ENCODE data around the gene APEX1. TPM values are rescaled to one million over a fixed set of nuclear protein-coding genes. Genes with fewer than 3 reads are reported as not detected.

APEX1 gene
- total RNA-seq, 2 donors from 2014 or later, result 113 to 178 TPM

- 80% methylated on average over 5 of the region's 5 CpGs for WGBS
- Histone ChIP-seq H3K36me3 (no peaks in the 10 kb centered on the region), H3K27ac (no peak overlapping the region), H3K27me3 (replicated peaks; ENCODE audit: insufficient read depth) (no peaks in the 10 kb centered on the region), H3K4me3 (no peak overlapping the region), H3K9me3 (no peaks in the 10 kb centered on the region), H3K4me1 (replicated peaks) (no peaks in the 10 kb centered on the region)
- intact Hi-C loops (cut with DNase I), result no loop called here
- no peak for DNase-seq (ENCODE audit: low spot score)
- no peak for TF ChIP-seq CTCF (IDR thresholded peaks at IDR 0.05)
- TF ChIP-seq POLR2AphosphoS5 (IDR thresholded peaks at IDR 0.05), result no peak
- no peak for TF ChIP-seq POLR2A (IDR thresholded peaks at IDR 0.05)
Observed at GRCh38 chr14:20428010-20428365, 27.0 kb upstream of the APEX1 start.

DNA sequence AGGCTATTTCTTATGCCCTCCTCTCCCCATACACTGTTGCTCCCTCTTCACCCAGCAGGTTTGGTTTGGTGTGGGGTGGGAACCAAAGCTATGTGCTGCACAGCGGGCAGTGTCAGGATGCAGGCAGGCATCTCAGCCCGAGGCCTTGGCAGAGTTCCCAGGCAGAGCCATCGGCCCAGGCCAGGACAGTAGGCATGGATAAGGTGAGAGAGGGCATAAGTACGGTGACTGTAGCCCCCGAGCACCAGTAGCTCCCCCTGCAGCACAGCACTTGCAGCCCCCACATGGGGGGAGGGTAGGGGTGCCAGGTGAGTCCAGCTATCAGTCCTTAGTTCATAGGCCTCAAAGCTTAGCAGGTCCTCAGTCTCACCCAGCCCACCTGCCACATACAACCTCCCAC, 26.2 kb upstream of the APEX1 start:
- DNase-seq (ENCODE audit: low spot score), result no peak
- no peaks in the 10 kb centered on the region for H3K27me3 ChIP-seq (replicated peaks; ENCODE audit: insufficient read depth)

GRCh38 chr14:20429801-20430669, 25.0 kb upstream of the APEX1 start:
- no peak for TF ChIP-seq POLR2AphosphoS5 (IDR thresholded peaks at IDR 0.05)
- no peak for TF ChIP-seq POLR2A (IDR thresholded peaks at IDR 0.05)
- no peak for TF ChIP-seq CTCF (IDR thresholded peaks at IDR 0.05)
- intact Hi-C loops (cut with DNase I), result no loop called here
- no peaks in the 10 kb centered on the region for H3K9me3 ChIP-seq
- 71% methylated on average over 30 of the region's 30 CpGs for WGBS
- H3K4me3 ChIP-seq, result no peak overlapping the region
- H3K4me1 ChIP-seq (replicated peaks), result no peaks in the 10 kb centered on the region
- H3K27ac ChIP-seq, result no peak overlapping the region
- H3K36me3 ChIP-seq, result no peaks in the 10 kb centered on the region
- peak; percentile 32 for DNase-seq (ENCODE audit: low spot score)
- no peaks in the 10 kb centered on the region for H3K27me3 ChIP-seq (replicated peaks; ENCODE audit: insufficient read depth)

More for the DNA sequence above, 26.2 kb upstream of the APEX1 start:
- 44% methylated on average over 5 of the region's 5 CpGs for WGBS
- intact Hi-C loops (cut with DNase I), result no loop called here
- TF ChIP-seq POLR2AphosphoS5 (IDR thresholded peaks at IDR 0.05) (no peak), CTCF (IDR thresholded peaks at IDR 0.05) (no peak), POLR2A (IDR thresholded peaks at IDR 0.05) (no peak)
- Histone ChIP-seq H3K36me3 (no peaks in the 10 kb centered on the region), H3K4me1 (replicated peaks) (no peaks in the 10 kb centered on the region), H3K27ac (no peak overlapping the region), H3K9me3 (no peaks in the 10 kb centered on the region), H3K4me3 (no peak overlapping the region)

GRCh38 chr14:20434701-20435581, 20.1 kb upstream of the APEX1 start:
- H3K27ac ChIP-seq, result peak overlapping the region; percentile 51 to 66
- no peaks in the 10 kb centered on the region for H3K27me3 ChIP-seq (replicated peaks; ENCODE audit: insufficient read depth)
- no peaks in the 10 kb centered on the region for H3K36me3 ChIP-seq
- no peaks in the 10 kb centered on the region for H3K4me1 ChIP-seq (replicated peaks)
- no peak for DNase-seq (ENCODE audit: low spot score)
- TF ChIP-seq POLR2A (IDR thresholded peaks at IDR 0.05) (no peak), POLR2AphosphoS5 (IDR thresholded peaks at IDR 0.05) (peak; percentile 38), CTCF (IDR thresholded peaks at IDR 0.05) (no peak)
- 24% methylated on average over 31 of the region's 44 CpGs for WGBS
- peak overlapping the region; percentile 9 to 14 for H3K4me3 ChIP-seq
- H3K9me3 ChIP-seq, result no peaks in the 10 kb centered on the region
- intact Hi-C loops (cut with DNase I), result no loop called here

Measured in prostate gland (tissue), 2 donors.